Activated CD4-positive, alpha-beta T cell treated with anti-CD3 and anti-CD28 coated beads, Interleukin-2, amount 50 U/mL, for 16 hours (primary cell): ENCODE data around the gene RMRP.
A peak's percentile ranks its signal among the peaks of the same experiment; 100 is the strongest.

ENCODE experiments used
- DNase-seq: peaks from one replicate; pipeline ENCODE4 v3.0.0-alpha.2; 2020

Gene RMRP

DNA sequence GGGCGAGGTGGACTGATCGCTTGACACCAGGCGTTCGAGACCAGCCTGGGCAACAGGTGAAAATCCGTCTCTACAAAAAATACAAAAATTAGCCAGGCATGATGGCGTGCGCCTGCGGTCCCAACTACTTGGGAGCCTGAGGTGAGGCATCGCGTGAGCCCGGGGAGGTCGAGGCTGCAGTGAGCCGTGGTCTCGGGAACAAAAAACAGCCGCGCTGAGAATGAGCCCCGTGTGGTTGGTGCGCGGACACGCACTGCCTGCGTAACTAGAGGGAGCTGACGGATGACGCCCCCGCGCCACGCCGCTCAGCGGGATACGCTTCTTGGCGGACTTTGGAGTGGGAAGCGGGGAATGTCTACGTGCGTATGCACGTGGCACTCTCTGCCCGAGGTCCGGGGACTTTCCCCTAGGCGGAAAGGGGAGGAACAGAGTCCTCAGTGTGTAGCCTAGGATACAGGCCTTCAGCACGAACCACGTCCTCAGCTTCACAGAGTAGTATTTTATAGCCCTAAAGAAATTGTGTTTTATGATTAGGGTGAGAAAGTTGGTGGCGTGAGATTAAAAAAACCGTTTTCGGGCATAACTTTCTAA, at the start of gene RMRP:
Gene RMRP (minus strand): TSS at position 474 of the 591 bp plus-strand sequence.
- peak; percentile 99 for DNase-seq

DNA sequence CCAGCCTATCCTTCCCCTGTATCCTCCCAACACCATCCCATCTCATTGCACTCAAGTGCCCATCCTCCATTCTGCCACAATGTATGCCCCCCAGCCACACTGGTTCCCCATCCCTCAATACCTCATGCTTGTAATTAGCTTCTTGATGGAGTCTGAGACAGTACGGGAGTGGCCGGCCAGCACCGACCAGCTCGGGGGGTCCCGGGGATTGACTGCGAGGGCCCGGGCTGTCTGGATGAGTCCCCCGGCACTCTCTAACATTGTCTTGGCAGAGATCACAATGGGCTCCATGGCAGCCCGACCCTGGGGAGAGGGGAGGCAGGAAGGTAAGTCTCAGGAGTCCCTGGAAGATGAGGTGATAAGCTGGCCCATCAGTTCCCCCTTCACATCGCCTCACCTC, 49.1 kb upstream of the RMRP start:
- DNase-seq, result no peak

DNA sequence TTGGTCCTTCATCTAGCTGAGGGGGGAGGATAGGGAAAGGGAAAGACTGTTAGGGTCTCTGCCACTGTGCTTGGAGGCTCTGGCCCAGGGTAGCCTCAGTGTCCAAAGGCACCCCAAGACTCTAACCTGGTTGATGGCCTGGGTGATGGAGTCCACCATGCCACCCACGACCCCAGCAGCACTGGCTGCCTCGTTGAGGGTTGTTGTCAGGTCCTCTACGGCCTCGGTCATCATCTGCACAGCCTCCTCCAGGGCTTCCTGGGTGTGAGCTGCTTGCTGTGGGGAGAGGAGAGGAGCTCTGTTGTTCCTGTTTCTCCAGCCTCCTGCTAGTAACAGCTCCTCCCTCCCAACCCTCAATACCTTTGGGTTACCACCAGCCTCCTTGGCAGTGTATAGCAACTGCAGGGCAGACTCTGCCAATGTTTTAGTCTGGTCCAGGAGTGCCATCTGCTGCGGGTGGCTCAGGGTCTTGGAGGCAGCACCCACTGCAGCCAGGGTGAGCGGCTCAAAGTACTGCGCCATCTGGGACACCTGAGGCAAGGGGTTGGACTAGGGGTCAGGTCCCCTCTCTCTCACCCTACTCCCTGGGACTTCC, 48.1 kb upstream of the RMRP start:
- DNase-seq, result no peak

DNA sequence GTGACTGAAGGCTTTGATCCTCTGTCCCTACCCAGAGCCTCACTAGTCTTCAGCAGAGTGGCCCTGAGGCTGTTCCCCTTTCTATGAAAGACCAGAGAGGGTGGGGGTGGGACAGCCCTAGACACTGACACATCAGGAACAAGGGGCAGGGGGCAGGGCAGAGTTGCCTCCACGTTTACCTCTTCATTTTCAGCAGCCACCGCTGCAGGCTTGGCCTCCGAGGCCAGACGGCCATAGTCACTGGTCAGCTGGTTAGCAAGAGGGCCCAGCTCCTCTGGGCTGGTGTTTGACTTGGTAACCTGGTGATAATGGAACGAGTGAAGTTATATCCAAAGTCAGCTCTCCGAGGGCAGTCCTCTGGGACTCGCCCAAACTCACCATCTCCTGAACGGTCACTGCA, 47.6 kb upstream of the RMRP start:
- no peak for DNase-seq

DNA sequence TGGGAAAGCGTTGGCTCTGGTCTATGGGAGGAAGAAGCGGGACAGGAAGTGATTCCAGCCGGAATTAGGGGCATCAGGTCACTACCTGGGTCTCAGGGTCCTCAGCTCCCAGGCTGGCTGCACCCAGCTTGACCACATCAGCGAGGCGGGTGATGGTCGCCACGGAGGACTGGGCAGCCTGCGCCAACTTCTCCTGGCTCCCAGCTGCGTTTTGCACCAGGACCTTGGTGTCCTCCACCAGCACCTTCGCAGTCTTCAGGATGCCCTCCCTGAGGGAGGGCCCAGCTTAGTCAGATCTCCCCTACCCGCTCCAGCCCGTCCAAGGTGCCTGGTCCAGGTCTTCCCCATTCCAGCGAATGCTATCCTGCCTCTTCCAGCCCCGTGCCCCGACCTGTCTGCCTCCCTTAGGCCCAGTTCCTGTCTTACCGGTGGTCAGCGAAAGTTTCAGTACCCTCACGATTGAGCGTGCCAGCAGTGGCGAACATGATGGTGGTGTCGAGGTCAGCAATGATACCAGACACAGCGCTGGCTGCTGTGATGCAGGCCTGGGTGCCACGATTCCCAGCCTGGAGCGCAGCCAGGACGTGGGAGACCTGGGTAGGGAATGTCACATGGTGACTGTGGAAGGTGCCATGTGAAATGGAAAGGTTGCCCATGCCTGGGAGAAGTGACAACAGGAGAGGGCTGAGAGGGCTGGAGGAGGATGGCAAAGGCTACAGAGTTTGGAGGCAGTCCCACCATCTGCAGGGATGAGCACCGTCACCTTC, 46.3 kb upstream of the RMRP start:
- DNase-seq, result no peak

DNA sequence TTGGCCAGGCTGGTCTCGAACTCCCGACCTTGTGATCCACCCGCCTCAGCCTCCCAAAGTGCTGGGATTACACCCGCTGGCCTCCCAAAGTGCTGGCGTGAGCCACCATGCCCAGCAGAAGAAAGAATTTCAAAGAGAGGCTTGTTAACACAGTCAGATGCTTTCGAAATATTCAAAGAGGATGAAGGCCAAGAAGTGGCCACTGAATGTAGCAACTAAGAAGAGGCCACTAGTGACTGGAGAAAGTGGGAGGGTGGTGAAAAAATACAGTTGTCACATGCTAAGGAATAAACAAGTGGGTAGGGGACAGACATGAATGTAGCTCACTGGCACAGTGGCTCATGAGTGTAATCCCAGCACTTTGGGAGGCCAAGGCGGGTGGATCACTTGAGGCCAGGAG, 44.9 kb upstream of the RMRP start:
- DNase-seq, result no peak

DNA sequence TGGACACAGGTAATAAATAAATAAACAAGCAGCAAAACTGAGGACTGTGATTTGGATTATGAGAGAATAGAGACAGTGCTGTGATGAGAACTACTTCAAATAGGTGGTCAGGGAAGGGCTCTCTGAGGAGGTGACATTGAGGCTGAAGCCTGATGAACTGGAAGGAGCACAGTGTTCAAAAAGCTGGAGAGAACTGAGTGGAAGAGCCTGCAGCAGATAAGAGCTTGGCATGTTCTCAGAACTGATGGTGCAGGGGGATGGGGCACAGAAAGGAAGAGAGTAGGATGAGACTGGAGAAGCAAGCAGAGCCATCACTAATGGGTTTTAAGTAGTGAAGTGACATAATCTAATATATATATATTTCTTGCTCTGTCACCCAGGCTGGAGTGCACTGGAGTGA, 43.1 kb upstream of the RMRP start:
- DNase-seq, result no peak

DNA sequence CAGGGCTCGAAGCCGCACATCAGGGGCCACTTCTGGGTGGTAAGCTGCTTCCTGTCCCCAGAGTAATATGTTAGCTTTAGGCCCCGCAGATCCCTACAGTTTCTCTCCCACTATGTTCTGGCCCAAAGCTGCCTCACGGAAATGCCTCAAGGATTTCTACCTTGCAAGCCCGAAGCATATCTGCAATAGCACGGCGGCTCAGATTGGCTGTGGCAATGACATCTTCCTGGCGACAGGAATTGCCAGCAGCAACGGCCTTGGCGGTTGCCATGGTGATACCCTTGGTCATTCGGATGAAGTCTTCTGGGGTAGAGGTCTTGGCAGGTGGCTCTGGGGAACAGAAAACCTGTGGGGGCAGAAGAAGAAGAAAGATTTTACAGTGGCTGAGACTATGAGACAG, 42.2 kb upstream of the RMRP start:
- DNase-seq, result no peak

DNA sequence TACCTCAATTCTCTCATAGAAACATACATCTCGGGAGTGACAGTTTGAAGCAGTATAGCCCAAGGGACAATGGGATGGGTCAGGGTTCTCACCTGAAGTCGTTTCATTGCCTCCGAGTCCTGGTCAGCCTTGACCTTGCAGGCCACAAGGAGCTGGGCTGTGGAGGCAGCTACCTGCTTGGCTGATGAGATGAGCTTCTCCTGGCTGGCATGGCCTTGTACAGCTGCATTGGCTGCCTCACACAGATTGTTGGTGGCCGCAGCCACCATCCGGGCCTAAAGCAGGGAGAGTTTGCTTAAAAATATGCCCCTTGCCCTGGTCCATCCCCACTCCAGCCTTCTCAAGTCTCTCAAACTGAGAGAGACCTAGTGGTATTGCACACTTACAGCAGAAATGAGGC, 40.4 kb upstream of the RMRP start:
- no peak for DNase-seq

DNA sequence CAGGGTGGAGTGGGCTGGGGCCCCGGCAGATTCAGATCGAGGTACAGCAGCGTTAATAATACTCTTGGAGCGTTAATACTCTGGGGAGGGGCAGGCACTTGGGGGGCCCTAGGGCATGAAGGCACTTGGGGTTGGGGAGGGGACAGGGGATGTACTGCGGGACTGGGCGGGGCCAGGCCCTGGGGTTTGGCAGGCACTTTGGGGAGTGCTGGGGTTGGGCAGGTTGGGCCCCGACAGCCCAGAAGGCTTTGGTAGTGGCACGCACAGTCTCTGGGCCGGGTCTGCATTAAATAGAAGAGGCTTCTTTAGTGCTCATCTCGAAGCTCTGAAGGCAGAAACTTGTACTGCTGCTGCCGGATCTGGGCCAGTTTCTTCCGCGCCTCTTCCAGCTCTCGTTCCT, 39.7 kb upstream of the RMRP start:
- DNase-seq, result no peak

DNA sequence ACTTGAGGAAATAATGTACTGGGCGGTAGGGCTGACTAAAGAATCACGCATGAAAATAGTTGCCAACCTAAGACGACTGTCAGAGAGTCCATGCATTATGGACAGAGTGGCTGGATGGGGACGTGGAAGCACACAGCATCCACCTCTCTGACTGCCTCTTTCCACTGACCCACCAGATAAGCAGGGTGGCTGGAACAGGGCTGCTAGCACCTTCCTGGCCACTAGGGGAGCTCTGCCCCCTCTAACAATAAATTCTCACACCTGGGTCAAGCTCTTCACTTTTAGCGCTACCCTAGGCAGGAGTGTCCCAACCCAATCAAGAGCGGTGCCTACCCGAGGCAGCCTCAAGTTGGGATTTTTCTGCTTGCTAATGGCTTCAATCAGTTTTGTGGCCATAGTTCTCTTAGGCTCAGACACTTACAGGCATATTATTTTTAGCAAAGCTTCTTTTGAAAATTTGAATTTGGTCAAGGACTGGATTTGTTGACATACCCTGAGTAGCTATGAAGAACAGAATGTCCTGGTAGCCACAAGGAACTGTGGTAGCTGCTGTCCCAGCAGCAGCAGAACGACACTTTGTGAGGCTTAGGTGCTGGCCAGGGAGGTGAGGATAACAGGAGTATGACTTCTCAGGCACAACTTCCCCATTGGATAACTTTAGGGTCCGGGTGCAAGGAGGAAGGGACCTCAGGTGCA, 38.8 kb upstream of the RMRP start:
- peak; percentile 57 for DNase-seq

DNA sequence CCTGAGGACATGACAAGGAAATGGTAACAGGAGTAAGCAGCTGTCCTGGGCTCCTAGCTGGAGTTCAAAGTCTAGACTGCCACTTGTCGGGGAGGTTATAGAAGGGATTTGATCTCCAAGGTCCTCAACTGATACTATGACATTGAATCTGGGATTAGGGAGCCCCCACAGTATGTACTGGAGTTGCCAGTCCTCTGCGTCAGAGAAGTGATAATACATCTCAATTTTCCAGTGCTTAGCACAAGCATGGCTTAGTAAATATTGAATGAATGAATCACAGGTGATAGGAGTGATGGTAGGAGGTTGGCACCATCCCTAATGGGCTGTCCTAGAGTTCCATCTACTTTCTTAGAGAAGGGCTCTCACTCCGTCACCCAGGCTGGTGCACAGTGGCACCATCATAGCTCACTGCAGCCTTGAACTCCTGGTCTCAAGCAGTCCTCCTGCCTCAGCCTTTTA, 38.2 kb upstream of the RMRP start:
- no peak for DNase-seq

DNA sequence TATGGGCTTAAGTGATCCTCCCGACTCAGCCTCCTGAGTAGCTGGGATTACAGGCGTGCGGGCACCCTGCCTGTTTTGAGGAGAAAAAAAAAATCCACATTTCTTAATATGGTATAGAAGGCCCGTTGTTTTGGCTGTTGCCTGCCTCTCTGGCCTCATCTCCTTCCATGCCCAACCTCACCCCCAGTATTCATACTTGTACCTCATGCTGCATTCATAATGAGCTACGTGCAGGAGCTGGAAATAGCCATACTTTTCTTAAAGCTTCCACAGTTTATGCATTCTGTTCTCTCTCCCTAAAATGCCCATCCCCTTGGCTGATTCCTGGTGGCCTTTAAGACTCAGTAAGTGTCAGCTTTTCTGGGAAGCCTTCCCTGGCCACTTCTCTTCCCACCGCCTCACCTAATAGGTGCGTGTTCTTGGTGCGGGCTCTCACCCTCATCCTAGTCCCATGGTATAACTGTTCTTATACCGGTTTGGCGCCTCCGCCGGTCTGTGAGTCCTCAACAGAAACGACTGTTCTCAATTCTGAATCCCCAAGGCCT, 34.0 kb upstream of the RMRP start:
- DNase-seq, result no peak

DNA sequence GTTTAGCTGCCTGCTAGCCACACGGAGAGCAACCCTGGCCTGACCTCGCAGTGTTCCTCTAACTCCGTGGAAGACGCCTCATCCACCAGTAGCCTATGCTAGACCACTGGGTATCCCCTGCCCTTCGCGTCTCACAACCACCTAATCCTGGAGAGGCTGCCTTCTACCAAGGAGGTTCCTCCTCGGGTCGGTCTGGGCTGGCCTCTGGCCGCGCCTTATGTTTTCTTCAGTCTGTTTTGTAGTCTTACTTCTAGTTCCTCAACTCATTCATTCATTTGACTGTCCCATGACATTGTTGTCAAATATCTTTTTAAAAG, 33.5 kb upstream of the RMRP start:
- DNase-seq, result no peak

DNA sequence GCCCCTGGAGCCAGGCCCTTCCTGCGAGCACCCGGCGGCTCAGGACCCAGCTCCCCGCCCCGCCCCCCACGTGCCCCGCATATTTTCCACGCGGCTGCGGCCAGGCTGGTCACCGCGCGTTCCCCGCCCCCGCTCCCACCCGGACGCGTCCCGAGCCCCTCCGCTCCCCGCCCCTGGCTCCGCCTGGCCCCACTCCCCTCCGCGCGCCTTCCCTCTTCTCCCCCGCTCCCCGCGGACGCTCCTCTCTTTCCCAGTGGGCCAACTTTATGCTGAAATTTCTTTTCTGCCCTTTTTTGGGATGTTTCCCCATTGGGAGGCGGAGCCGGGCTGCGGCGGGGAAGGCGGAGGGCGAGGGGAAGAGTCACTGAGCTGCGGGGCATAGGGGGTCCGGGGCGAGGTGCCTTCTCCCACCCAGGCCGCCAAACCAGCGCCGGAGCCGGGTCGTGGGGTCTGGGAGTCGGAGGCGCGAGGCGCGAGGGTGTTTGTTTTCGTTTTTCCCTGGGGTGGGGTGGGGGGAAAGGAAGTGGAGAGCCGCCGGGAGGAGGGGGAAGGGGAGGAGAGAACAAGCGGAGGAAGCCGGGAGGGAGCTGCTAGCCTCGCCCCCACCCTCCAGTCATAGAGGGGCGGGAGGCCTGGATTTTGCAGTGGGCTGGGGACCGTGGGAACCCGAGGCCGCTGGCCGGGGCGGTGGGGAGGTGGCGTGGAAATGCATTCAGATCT, 33.0 kb upstream of the RMRP start:
- peak; percentile 11 for DNase-seq

DNA sequence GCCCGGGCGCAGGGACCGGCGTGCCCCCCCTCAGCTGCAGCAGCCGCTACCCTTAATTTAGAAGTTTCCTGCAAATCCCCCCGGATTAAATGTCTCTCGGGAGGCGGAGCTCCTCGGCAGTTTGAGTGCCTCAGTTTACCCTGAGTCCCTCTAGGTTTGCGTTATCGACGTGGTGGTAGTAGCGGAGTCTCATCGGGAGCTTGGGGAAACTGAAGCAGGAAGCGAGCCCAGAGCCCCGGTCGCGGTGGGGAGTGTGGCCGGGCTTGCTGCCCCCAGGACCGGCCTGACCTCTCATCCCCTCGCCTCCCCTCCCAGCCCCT, 32.4 kb upstream of the RMRP start:
- DNase-seq, result no peak

DNA sequence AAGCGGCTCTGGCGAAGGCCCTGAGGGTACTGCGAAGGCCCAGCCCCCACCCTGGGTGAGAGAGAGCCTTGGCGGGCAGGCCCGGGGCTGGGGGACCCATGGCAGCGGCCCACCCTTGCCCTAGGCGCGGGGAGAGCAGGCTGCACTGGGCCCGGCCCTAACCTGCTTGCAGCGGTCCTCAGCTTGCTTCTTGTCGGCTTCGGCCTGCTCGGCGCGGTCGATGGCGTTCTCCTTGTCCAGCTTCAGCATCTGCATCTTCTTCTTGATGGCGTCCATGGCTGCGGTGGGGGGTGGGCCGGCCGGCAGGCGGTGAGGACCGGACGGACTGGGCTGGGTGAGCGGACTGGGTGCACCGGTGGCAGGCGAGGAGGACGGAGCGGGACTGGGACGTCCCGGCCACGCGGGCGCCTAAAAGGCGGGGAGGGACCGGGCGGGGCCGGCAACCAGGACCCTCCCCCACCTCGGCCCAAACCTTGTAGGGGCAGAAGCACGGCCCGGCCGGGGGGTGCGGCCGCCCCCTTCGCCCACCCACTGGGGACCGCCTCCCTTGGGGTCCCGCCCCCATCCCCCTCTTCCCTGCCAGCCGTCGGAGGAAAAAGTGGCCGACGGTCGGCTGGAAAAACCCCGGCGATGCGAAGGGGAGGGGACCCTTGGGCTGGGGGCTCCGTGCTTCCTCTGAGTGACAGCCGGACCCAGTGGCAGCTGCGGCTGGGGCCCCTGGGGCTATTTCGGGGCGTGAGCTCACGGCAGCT, 31.9 kb upstream of the RMRP start, which contains the start of gene TPM2:
Gene TPM2 (minus strand): TSS at position 384 of the 752 bp plus-strand sequence. CDS start 108 bp downstream, at position 276.
- no peak for DNase-seq

DNA sequence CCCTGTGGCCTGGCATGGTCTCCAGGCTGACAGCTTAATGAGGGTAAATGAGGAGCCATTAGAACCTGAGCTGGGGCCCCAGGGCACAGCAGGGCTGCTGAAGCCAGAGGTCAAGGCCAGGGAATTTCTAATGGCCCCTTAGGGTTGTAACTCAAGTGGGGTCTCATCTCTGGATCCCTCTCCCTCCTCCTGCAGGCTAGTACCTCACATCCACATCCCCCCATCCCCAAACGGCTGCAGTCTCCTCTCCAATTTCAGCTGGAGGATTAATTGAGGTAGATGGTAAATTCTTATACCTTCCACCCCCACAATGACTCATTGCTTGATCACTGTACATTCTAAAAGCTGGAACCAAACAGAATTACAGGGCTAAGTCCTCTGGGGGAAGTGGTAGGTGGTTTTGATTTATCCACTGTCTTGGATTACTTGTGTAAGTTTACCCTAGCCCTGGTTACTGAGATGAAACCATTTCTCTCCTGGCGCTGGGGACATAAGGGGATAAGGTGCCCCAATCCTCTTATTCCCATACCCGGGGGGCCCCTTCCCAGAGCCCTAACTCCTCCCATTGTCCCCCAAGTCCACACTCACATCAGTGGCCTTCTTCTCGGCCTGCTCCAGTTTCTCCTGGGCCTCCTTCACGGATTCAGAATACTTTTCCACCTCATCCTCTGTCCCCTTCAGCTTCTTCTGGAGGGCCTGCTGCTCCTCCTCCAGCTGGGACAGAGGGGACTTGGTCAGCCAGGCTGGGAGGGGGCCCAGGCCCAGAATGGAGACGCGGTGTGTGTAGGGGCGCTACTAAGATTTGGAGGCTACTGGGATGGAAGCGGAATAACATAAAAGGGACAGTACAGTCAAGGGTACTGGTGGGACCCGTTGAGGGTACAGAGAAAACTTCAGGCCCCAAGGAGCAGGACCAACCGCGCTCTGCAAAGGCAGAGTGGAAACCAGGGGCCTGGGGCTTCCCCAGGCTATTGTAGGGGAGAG, 31.0 kb upstream of the RMRP start:
- DNase-seq, result peak; percentile 40

DNA sequence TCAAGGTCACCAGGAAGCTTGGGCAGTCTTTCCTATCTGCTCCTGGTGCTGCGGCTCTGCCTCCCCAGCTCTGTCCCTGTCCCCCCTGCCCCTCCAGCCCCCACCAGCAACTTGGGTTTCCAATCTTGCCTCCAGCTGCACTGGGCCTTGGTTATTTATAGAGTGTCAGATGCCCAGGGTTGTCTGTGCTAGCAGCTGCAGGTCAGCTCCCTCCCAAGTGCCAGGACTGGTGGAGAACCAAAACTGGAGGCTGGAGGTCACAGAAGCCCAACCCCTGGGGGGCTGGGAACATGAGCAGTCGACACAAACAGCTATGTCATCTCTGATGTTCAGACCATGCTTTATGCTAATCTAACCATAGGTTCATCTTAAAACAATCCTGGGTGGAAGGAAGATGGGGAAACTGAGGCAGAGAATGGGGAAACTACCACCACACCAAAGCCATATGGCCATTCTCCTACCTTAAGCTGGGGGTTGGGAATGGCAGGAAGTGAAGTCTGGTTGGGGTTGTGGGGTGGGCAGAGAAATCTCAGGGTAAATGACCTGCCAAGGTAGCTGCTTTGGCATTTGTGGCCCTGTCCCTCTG, 30.2 kb upstream of the RMRP start:
- no peak for DNase-seq

DNA sequence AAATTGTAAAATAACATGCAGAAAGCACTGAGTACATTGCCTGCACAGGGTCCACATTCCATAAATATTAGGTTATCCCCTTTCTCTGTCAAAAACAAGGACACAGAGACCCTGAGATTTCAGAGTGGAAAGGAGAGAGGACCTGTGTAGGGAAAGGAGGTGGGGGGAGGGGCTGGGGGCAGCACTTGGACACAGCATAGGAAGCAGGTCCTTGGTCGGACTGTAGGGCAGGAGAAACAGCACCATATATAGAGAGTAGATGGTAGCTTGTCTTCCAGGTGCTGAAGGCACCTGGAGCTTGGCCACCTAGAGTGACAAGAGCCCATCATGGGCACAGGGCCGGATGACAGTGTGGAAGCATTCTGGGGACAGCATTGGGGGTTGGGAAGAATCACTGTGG, 29.5 kb upstream of the RMRP start:
- DNase-seq, result no peak
